A673 (cell line): Measurements from ENCODE around the gene TWNK.

Experiments
- CTCF ChIP-seq: fragments of 300-800, 200-600 bp; sonication (generic); conservative IDR thresholded peaks from 2 replicates; pipeline ENCODE4 v1.5.1; 2017; ENCODE audit warnings: low read depth, mild to moderate bottlenecking, antibody characterized with exemption, low read length, moderate library complexity, mixed read lengths
- EZH2 ChIP-seq: fragments of 200-600 bp; sonication (generic); IDR thresholded peaks from 2 replicates; pipeline ENCODE4 v1.6.1; 2017; ENCODE audit warnings: borderline replicate concordance, low read depth, mild to moderate bottlenecking, mixed read lengths, antibody characterized with exemption, low read length; ENCODE audit not compliant: poor library complexity, severe bottlenecking

- TF ChIP-seq CTCF, result no peak
- no peak for TF ChIP-seq EZH2
These were observed 9.9 kb upstream of the TWNK start for GRCh38 chr10:100977436-100977835.
